Measurements from ENCODE around the gene ZNF609. TPM values are rescaled to one million over a fixed set of nuclear protein-coding genes. Genes with fewer than 3 reads are reported as not detected.

The ZNF609 gene
- total and polyA plus RNA-seq, 2 of the 13 experiments (the other 11 are each of a cell fraction or from before 2014, with no cell fraction given), result 8.9 to 9.9 TPM

- ChIA-PET POLR2A (no interaction called here), CTCF (ENCODE audit: low intra/inter-chr PET ratio, low total read pairs) (interaction anchor here (0.6 kb wide), 1 partner anchor 10 kb away, joined by 3 read pairs; no protein-coding TSS in a partner anchor)
- peaks cover 0 to 12% of the 10 kb centered on the region in 2 experiments; a peak in 1 of 5 replicates for H3K36me3 ChIP-seq (replicated peaks in 1 of 2; ENCODE audit: control insufficient read depth in 1 of 2, insufficient read depth in 2 of 2, low read length in 2 of 2)
- FAIRE-seq, result no peak
- no peaks in the 10 kb centered on the region for H3K27me3 ChIP-seq (ENCODE audit: control insufficient read depth in 1 of 2, insufficient read depth in 2 of 2, low read length in 2 of 2)
- no peak overlapping the region for H3K4me2 ChIP-seq (ENCODE audit: low read depth, low read length)
- H3K4me1 ChIP-seq (ENCODE audit: insufficient read depth, low read length), result no peaks in the 10 kb centered on the region
- no peaks in the 10 kb centered on the region for H4K20me1 ChIP-seq (ENCODE audit: insufficient read depth, low read length)
- BruUV-seq (replicated peaks), result no TSS peak
- WGBS (ENCODE audit: low lambda C conversion rate), result 96% methylated on average over 2 of the region's 2 CpGs
- H3K9me3 ChIP-seq (ENCODE audit: low read length), result no peaks in the 10 kb centered on the region
- H3K4me3 ChIP-seq (replicated peaks in 1 of 3; ENCODE audit: insufficient read depth in 1 of 3, low read depth in 2 of 3, low read length in 3 of 3), result no peak overlapping the region
- in situ Hi-C loops (cut with HindIII; ENCODE audit: extremely low pct_ligation_motif_present, low pct_unique_long_range_greater_than_20kb), result no loop called here
- H3K27ac ChIP-seq (ENCODE audit: extremely low read length, insufficient read depth, low read length), result no peak overlapping the region
- intact Hi-C loops (cut with micrococcal nuclease; ENCODE audit: unreplicated experiment), result no loop called here
- H3K9ac ChIP-seq (ENCODE audit: insufficient read depth, low read depth, low read length), result no peak overlapping the region
- H3K79me2 ChIP-seq (ENCODE audit: insufficient read depth, low read length), result peaks cover 3% of the 10 kb centered on the region
- DNase-seq (ENCODE audit: low spot score), result no peak
- no peak for ATAC-seq
- no peak overlapping the region for H2AFZ ChIP-seq (ENCODE audit: low read length)
- TF ChIP-seq ZNF564 (CRISPR knock-in tag; IDR thresholded peaks at IDR 0.05) (no peak), PHF8 (CRISPR knock-in tag; IDR thresholded peaks at IDR 0.05) (no peak), ZNF350 (CRISPR knock-in tag; IDR thresholded peaks at IDR 0.05; ENCODE audit: borderline replicate concordance, low read depth) (no peak), KDM2A (CRISPR knock-in tag; IDR thresholded peaks at IDR 0.05; ENCODE audit: borderline replicate concordance, low read depth) (no peak), ZNF674 (CRISPR knock-in tag; IDR thresholded peaks at IDR 0.05; ENCODE audit: low read depth) (no peak), SMYD3 (CRISPR knock-in tag; IDR thresholded peaks at IDR 0.05) (no peak), ETV6 (CRISPR knock-in tag; conservative IDR thresholded peaks at IDR 0.05) (no peak), TGIF2 (CRISPR knock-in tag; IDR thresholded peaks at IDR 0.05) (no peak), ZNF660 (CRISPR knock-in tag; IDR thresholded peaks at IDR 0.05; ENCODE audit: borderline replicate concordance, low read depth) (no peak), MNT (IDR thresholded peaks at IDR 0.05) (no peak), TCF7L2 (IDR thresholded peaks at IDR 0.05; ENCODE audit: low read depth, low read length) (no peak), GMEB1 (CRISPR knock-in tag; IDR thresholded peaks at IDR 0.05; ENCODE audit: borderline replicate concordance) (no peak), ZKSCAN8 (CRISPR knock-in tag; IDR thresholded peaks at IDR 0.05; ENCODE audit: borderline replicate concordance) (no peak), HMGA1 (CRISPR knock-in tag; conservative IDR thresholded peaks at IDR 0.05) (no peak), ZNF850 (CRISPR knock-in tag; conservative IDR thresholded peaks at IDR 0.05) (no peak), ZNF281 (CRISPR knock-in tag; IDR thresholded peaks at IDR 0.05; ENCODE audit: borderline replicate concordance) (no peak)
These were observed 33.3 kb downstream of the ZNF609 start for GRCh38 chr15:64493641-64494040.
